HEK293 (cell line): ENCODE measurements around the gene TBL1X.

Experiments used
- ATF2 ChIP-seq: fragments of 450-650 bp; formaldehyde crosslinking; IDR thresholded peaks from 2 replicates; pipeline ENCODE4 v1.5.1; 2016; ENCODE audit warnings: missing biosample characterization, missing genetic modification characterization, low read depth
- CTCF ChIP-seq: fragments of 450-650 bp; formaldehyde crosslinking; IDR thresholded peaks from 2 replicates; pipeline ENCODE4 v1.5.1; 2016; ENCODE audit warnings: missing biosample characterization, missing genetic modification characterization
- SP7 ChIP-seq: fragments of 450-650 bp; formaldehyde crosslinking; IDR thresholded peaks from 2 replicates; pipeline ENCODE4 v1.5.1; 2016; ENCODE audit warnings: missing biosample characterization, missing genetic modification characterization
- ZBTB1 ChIP-seq: fragments of 450-650 bp; formaldehyde crosslinking; IDR thresholded peaks from 2 replicates; pipeline ENCODE4 v1.5.1; 2016; ENCODE audit warnings: missing biosample characterization, missing genetic modification characterization
- ZBTB44 ChIP-seq: fragments of 450-650 bp; IDR thresholded peaks from 2 replicates; pipeline ENCODE4 v1.5.1; 2018; ENCODE audit warnings: missing biosample characterization, mild to moderate bottlenecking, missing genetic modification characterization
- ZNF221 ChIP-seq: fragments of 450-650 bp; formaldehyde crosslinking; IDR thresholded peaks from 2 replicates; pipeline ENCODE4 v1.5.1; 2017; ENCODE audit warnings: missing biosample characterization, missing genetic modification characterization, borderline replicate concordance
- ZNF777 ChIP-seq: fragments of 450-650 bp; formaldehyde crosslinking; IDR thresholded peaks from 2 replicates; pipeline ENCODE4 v1.5.1; 2017; ENCODE audit warnings: missing biosample characterization, missing genetic modification characterization, borderline replicate concordance
- ZSCAN18 ChIP-seq: fragments of 450-650 bp; formaldehyde crosslinking; IDR thresholded peaks from 2 replicates; pipeline ENCODE4 v1.5.1; 2016; ENCODE audit warnings: missing biosample characterization, missing genetic modification characterization

GRCh38 chrX:9614016-9614415 lies 149.2 kb downstream of the TBL1X start:
- TF ChIP-seq CTCF (tag by site-specific recombination) (no peak), ZNF221 (no peak), SP7 (tag by site-specific recombination) (no peak), ZBTB1 (tag by site-specific recombination) (no peak), ZNF777 (tag by site-specific recombination) (no peak), ZSCAN18 (tag by site-specific recombination) (no peak), ATF2 (tag by site-specific recombination) (peak; percentile 45), ZBTB44 (tag by site-specific recombination) (no peak)
